ENCODE data around the gene TFDP2.

TFDP2 gene

GRCh38 chr3:142165194-142165593 is 15.8 kb upstream of the TFDP2 start:
- no peak for DNase-seq (ENCODE audit: low read depth)
- no peak overlapping the region for H3K4me3 ChIP-seq (ENCODE audit: low read length)
- TF ChIP-seq CTCF (IDR thresholded peaks at IDR 0.05; ENCODE audit: insufficient read depth, low read depth, low read length, missing control alignments), result no peak

- no peak for DNase-seq (ENCODE audit: low read depth)
- no peak for TF ChIP-seq CTCF (IDR thresholded peaks at IDR 0.05; ENCODE audit: insufficient read depth, low read depth, low read length, missing control alignments)
- no peak overlapping the region for H3K4me3 ChIP-seq (ENCODE audit: low read length)
These were observed 9.9 kb upstream of the TFDP2 start for GRCh38 chr3:142159083-142159740.

GRCh38 chr3:142154186-142154585 is 4.8 kb upstream of the TFDP2 start:
- peak; percentile 70 for DNase-seq (ENCODE audit: low read depth)
- no peak overlapping the region for H3K4me3 ChIP-seq (ENCODE audit: low read length)
- TF ChIP-seq CTCF (IDR thresholded peaks at IDR 0.05; ENCODE audit: insufficient read depth, low read depth, low read length, missing control alignments), result no peak

GRCh38 chr3:142152384-142152783 is 3.0 kb upstream of the TFDP2 start:
- no peak for TF ChIP-seq CTCF (IDR thresholded peaks at IDR 0.05; ENCODE audit: insufficient read depth, low read depth, low read length, missing control alignments)
- H3K4me3 ChIP-seq (ENCODE audit: low read length), result no peak overlapping the region
- peak; percentile 20 for DNase-seq (ENCODE audit: low read depth)

GRCh38 chr3:142151828-142152227 is 2.5 kb upstream of the TFDP2 start:
- TF ChIP-seq CTCF (IDR thresholded peaks at IDR 0.05; ENCODE audit: insufficient read depth, low read depth, low read length, missing control alignments), result no peak
- H3K4me3 ChIP-seq (ENCODE audit: low read length), result no peak overlapping the region
- DNase-seq (ENCODE audit: low read depth), result no peak

- TF ChIP-seq CTCF (IDR thresholded peaks at IDR 0.05; ENCODE audit: insufficient read depth, low read depth, low read length, missing control alignments), result no peak
- DNase-seq (ENCODE audit: low read depth), result no peak
- H3K4me3 ChIP-seq (ENCODE audit: low read length), result no peak overlapping the region
These were observed 1.9 kb upstream of the TFDP2 start for GRCh38 chr3:142151240-142151639.

GRCh38 chr3:142150271-142150670 is 927 bp upstream of the TFDP2 start:
- DNase-seq (ENCODE audit: low read depth), result no peak
- H3K4me3 ChIP-seq (ENCODE audit: low read length), result no peak overlapping the region
- TF ChIP-seq CTCF (IDR thresholded peaks at IDR 0.05; ENCODE audit: insufficient read depth, low read depth, low read length, missing control alignments), result no peak
